K562 (cell line): ENCODE data around the gene USP2. TPM values are rescaled to one million over a fixed set of nuclear protein-coding genes. Genes with fewer than 3 reads are reported as not detected.

Source experiments
- BCOR ChIP-seq: fragments of 450-650 bp; IDR thresholded peaks from 2 replicates; pipeline ENCODE4 v1.6.1; 2016
- CBFA2T3 ChIP-seq: fragments of 450-650 bp; IDR thresholded peaks from 2 replicates; pipeline ENCODE4 v1.6.1; 2017
- CLOCK ChIP-seq: fragments of 250-450 bp; sonication (Bioruptor Pico); IDR thresholded peaks from 2 replicates; pipeline ENCODE4 v1.4.0; 2020; ENCODE audit warnings: mild to moderate bottlenecking, moderate library complexity, borderline replicate concordance
- CREB3L1 ChIP-seq: fragments of 450-650 bp; IDR thresholded peaks from 2 replicates; pipeline ENCODE4 v1.6.1; 2014; ENCODE audit warnings: low read depth, mild to moderate bottlenecking, moderate library complexity, borderline replicate concordance
- EP400 ChIP-seq: fragments of 450-650 bp; IDR thresholded peaks from 2 replicates; pipeline ENCODE4 v1.6.1; 2017; ENCODE audit warnings: antibody characterized with exemption, mild to moderate bottlenecking, moderate library complexity
- FOXK1 ChIP-seq: sonication (generic); formaldehyde crosslinking; IDR thresholded peaks from 2 replicates; pipeline ENCODE4 v1.8.0; 2022; ENCODE audit warnings: missing genetic modification reagents, mild to moderate bottlenecking, borderline replicate concordance
- HDAC2 ChIP-seq: fragments of 450-650 bp; IDR thresholded peaks from 2 replicates; pipeline ENCODE4 v1.6.1; 2016; ENCODE audit warnings: mild to moderate bottlenecking
- HIVEP1 ChIP-seq: fragments of 250-450 bp; sonication (Bioruptor Pico); IDR thresholded peaks from 2 replicates; pipeline ENCODE4 v1.4.0; 2020; ENCODE audit warnings: mild to moderate bottlenecking
- HSF4 ChIP-seq: fragments of 250-450 bp; sonication (Bioruptor Pico); IDR thresholded peaks from 2 replicates; pipeline ENCODE4 v2.1.2; 2022; ENCODE audit warnings: mild to moderate bottlenecking, moderate library complexity, borderline replicate concordance
- MEF2D ChIP-seq: conservative IDR thresholded peaks from 2 replicates; pipeline ENCODE4 v1.6.1; 2016; ENCODE audit warnings: low read depth, missing genetic modification characterization, missing compliant biosample characterization
- MTA1 ChIP-seq: fragments of 450-650 bp; IDR thresholded peaks from 2 replicates; pipeline ENCODE4 v1.6.1; 2017; ENCODE audit warnings: borderline replicate concordance
- MXI1 ChIP-seq: IDR thresholded peaks from 2 replicates; pipeline ENCODE4 v1.6.1; 2011; ENCODE audit warnings: low read depth, mild to moderate bottlenecking, improper control_type of control experiment, low read length
- NR1H2 ChIP-seq: sonication (generic); formaldehyde crosslinking; IDR thresholded peaks from 2 replicates; pipeline ENCODE4 v1.4.0; 2020; ENCODE audit warnings: mild to moderate bottlenecking, missing genetic modification reagents
- NRF1 ChIP-seq, 2 experiments: fragments of 450-650 bp; IDR thresholded peaks in 1 of 2; conservative IDR thresholded peaks in 1 of 2; 2 replicates each; pipeline ENCODE4 v1.6.1; 2014; ENCODE audit warnings: mild to moderate bottlenecking in 2 of 2
- SMAD2 ChIP-seq: fragments of 150-350 bp; IDR thresholded peaks from 2 replicates; pipeline ENCODE4 v1.6.1; 2014; ENCODE audit warnings: low read depth, mild to moderate bottlenecking, low read length
- SRF ChIP-seq, 2 experiments: fragments of 250-450, 450-650 bp in 1 of 2; sonication (Bioruptor Pico) in 1 of 2; sonication (generic) in 1 of 2; formaldehyde crosslinking; IDR thresholded peaks; 2 replicates each; pipeline versions ENCODE4 v1.5.0 to v1.5.1; 2020 to 2022; ENCODE audit warnings: mild to moderate bottlenecking in 1 of 2, missing genetic modification reagents in 1 of 2
- VEZF1 ChIP-seq: fragments of 200-800 bp; sonication (Bioruptor generic); IDR thresholded peaks from 2 replicates; pipeline ENCODE4 v1.6.1; 2017; ENCODE audit warnings: missing genetic modification characterization, missing compliant biosample characterization
- ZC3H4 ChIP-seq: sonication (generic); formaldehyde crosslinking; IDR thresholded peaks from 2 replicates; pipeline ENCODE4 v1.9.0; 2021; ENCODE audit warnings: missing genetic modification reagents, borderline replicate concordance
- ZNF239 ChIP-seq: fragments of 250-450 bp; sonication (Bioruptor Pico); IDR thresholded peaks from 2 replicates; pipeline ENCODE4 v1.4.0; 2020; ENCODE audit warnings: mild to moderate bottlenecking
- ZNF449 ChIP-seq: fragments of 250-450 bp; sonication (Bioruptor Pico); IDR thresholded peaks from 2 replicates; pipeline ENCODE4 v1.8.0; 2022; ENCODE audit warnings: moderate library complexity, mild to moderate bottlenecking, inconsistent platforms
- ZNF584 ChIP-seq: fragments of 200-800 bp; sonication (Bioruptor generic); IDR thresholded peaks from 2 replicates; pipeline ENCODE4 v1.6.1; 2016; ENCODE audit warnings: low read depth, mild to moderate bottlenecking, missing genetic modification characterization, missing compliant biosample characterization
- ZNF668 ChIP-seq: fragments of 250-450 bp; sonication (Bioruptor Pico); IDR thresholded peaks from 2 replicates; pipeline ENCODE4 v1.8.0; 2022; ENCODE audit warnings: mild to moderate bottlenecking, inconsistent platforms
- polyA plus RNA-seq, 8 experiments: library from polyadenylated mRNA; depleted of rRNA in 4 of 8; stranded (reverse) in 5 of 8; unstranded in 3 of 8; fragments of >200 nt; fragmentation: Nextera tagmentation in 2 of 8; fragmentation: Illumina TruSeq in 1 of 8; extraction: Ambion mirVana in 2 of 8; extraction: Trizol in 1 of 8; gene quantifications; 2 replicates each; pipeline versions ENCODE4 v1.2.1 to v1.2.3, GENCODE V29; 2011 to 2014; ENCODE audit warnings: inconsistent platforms in 1 of 8, missing spikeins in 1 of 8
- total RNA-seq, 7 experiments: library from RNA; depleted of rRNA in 6 of 7; stranded (reverse); fragments of >200 nt in 6 of 7; fragmentation: Illumina TruSeq in 2 of 7; extraction: Trizol in 2 of 7; gene quantifications; 2 replicates each; pipeline versions ENCODE4 v1.2.1 to v1.2.3, GENCODE V29; 2011 to 2021; ENCODE audit warnings: low replicate concordance in 1 of 7

The USP2 gene
- total and polyA plus RNA-seq, 9 of the 15 experiments (the other 6 are each of a cell fraction or from before 2014, with no cell fraction given): 2.8 to 16.9 (median 3.9) TPM

- peak in 1 of 2 experiments; percentile 85; a peak in 2 of 4 replicates for TF ChIP-seq SRF (CRISPR knock-in tag; IDR thresholded peaks at IDR 0.05)
- peak; percentile 79 for TF ChIP-seq VEZF1
- no peak for TF ChIP-seq CLOCK (CRISPR knock-in tag)
- no peak for TF ChIP-seq NR1H2
- TF ChIP-seq ZNF239 (CRISPR knock-in tag): no peak
- no peak for TF ChIP-seq ZNF584 (CRISPR knock-in tag)
- peak; percentile 99 for TF ChIP-seq MXI1
- no peak for TF ChIP-seq HSF4 (CRISPR knock-in tag)
- TF ChIP-seq ZNF668 (CRISPR knock-in tag): no peak
- TF ChIP-seq CBFA2T3: no peak
- no peak for TF ChIP-seq SMAD2
- no peak for TF ChIP-seq BCOR
- TF ChIP-seq FOXK1: peak; percentile 75; the same call in 1 of the 2 replicates
- peak; percentile 68 to 77 for TF ChIP-seq NRF1 (conservative IDR thresholded peaks at IDR 0.05 in 1 of 2, IDR thresholded peaks at IDR 0.05 in 1 of 2)
- TF ChIP-seq EP400: peak; percentile 90
- peak; percentile 71 for TF ChIP-seq MTA1
- no peak for TF ChIP-seq MEF2D (tag)
- TF ChIP-seq HDAC2: peak; percentile 98
- peak; percentile 62; the same call in 1 of the 2 replicates for TF ChIP-seq HIVEP1
- TF ChIP-seq ZNF449 (CRISPR knock-in tag): no peak
- TF ChIP-seq ZC3H4 (CRISPR knock-in tag): no peak
- TF ChIP-seq CREB3L1: 0 out of 2 replicates have a peak, but pooled peaks have one; percentile 56
These were observed at the start of gene USP2 (continued) for GRCh38 chr11:119381181-119381988.
